MV-4-11 (cell line): ENCODE data around the gene ARL6IP6.
"Not testable (repeated sequence)": the region's sequence is repeated elsewhere in the genome, so short reads cannot be mapped to it uniquely, and the experiment has no call there.

Source experiments
- DNase-seq: peaks from one replicate; lab custom pipeline; 2025; lab: John Stamatoyannopoulos, UW

ARL6IP6 gene

GRCh38 chr2:152722639-152723038, 4.2 kb downstream of the ARL6IP6 start:
- not testable (repeated sequence) for DNase-seq

- no peak for DNase-seq
Measured at GRCh38 chr2:152723918-152724317, 5.5 kb downstream of the ARL6IP6 start.

- no peak for DNase-seq
Measured at GRCh38 chr2:152729844-152730243, 11.4 kb downstream of the ARL6IP6 start.

- peak; percentile 73 for DNase-seq
Measured at GRCh38 chr2:152730591-152731333, 12.3 kb downstream of the ARL6IP6 start.

GRCh38 chr2:152737509-152737908, 19.1 kb downstream of the ARL6IP6 start:
- DNase-seq = not testable (repeated sequence)

GRCh38 chr2:152738438-152738837, 20.0 kb downstream of the ARL6IP6 start:
- DNase-seq = no peak

GRCh38 chr2:152739705-152740104, 21.3 kb downstream of the ARL6IP6 start:
- not testable (repeated sequence) for DNase-seq

- DNase-seq = peak; percentile 70
Measured at GRCh38 chr2:152740743-152741328, 22.4 kb downstream of the ARL6IP6 start.

- peak; percentile 1 for DNase-seq
Measured at GRCh38 chr2:152743002-152743401, 24.6 kb downstream of the ARL6IP6 start.

GRCh38 chr2:152747751-152748150, 29.3 kb downstream of the ARL6IP6 start:
- DNase-seq = not testable (repeated sequence)

GRCh38 chr2:152755029-152755428, 36.6 kb downstream of the ARL6IP6 start:
- no peak for DNase-seq

- DNase-seq = no peak
Measured at GRCh38 chr2:152759290-152760072, 41.1 kb downstream of the ARL6IP6 start.

GRCh38 chr2:152761214-152761613, 42.8 kb downstream of the ARL6IP6 start:
- DNase-seq = no peak

- peak; percentile 10 for DNase-seq
Measured at GRCh38 chr2:152762202-152762601, 43.8 kb downstream of the ARL6IP6 start.

- DNase-seq = not testable (repeated sequence)
Measured at GRCh38 chr2:152763208-152763607, 44.8 kb downstream of the ARL6IP6 start.

- DNase-seq = no peak
Measured at GRCh38 chr2:152763651-152764050, 45.2 kb downstream of the ARL6IP6 start.

GRCh38 chr2:152766928-152767327, 48.5 kb downstream of the ARL6IP6 start:
- no peak for DNase-seq

- no peak for DNase-seq
Measured at GRCh38 chr2:152781175-152781574, 62.8 kb downstream of the ARL6IP6 start.

- DNase-seq = no peak
Measured at GRCh38 chr2:152782171-152782570, 63.8 kb downstream of the ARL6IP6 start.

GRCh38 chr2:152790883-152791282, 72.5 kb downstream of the ARL6IP6 start:
- DNase-seq = no peak

GRCh38 chr2:152791979-152792378, 73.6 kb downstream of the ARL6IP6 start:
- DNase-seq = no peak

GRCh38 chr2:152792974-152793373, 74.6 kb downstream of the ARL6IP6 start:
- DNase-seq = no peak

GRCh38 chr2:152796941-152797340, 78.5 kb downstream of the ARL6IP6 start:
- DNase-seq = no peak
